K562 (cell line): ENCODE data around the gene C20orf173. TPM values are rescaled to one million over a fixed set of nuclear protein-coding genes. Genes with fewer than 3 reads are reported as not detected.

Source experiments
- ATF1 ChIP-seq, 2 experiments: fragments of 450-650 bp in 1 of 2; IDR thresholded peaks; 2 replicates each; pipeline ENCODE4 v1.6.1; 2016; ENCODE audit warnings: missing compliant biosample characterization in 1 of 2, missing genetic modification characterization in 1 of 2
- CREB1 ChIP-seq, 2 experiments: sonication (generic) in 1 of 2; formaldehyde crosslinking in 1 of 2; IDR thresholded peaks; 2 replicates each; pipeline versions ENCODE4 v1.6.1 to v1.8.0; 2012 to 2022; ENCODE audit warnings: inconsistent platforms in 1 of 2, mild to moderate bottlenecking in 1 of 2, missing genetic modification reagents in 1 of 2, moderate library complexity in 1 of 2
- MYBL2 ChIP-seq, 2 experiments: fragments of 450-650 bp in 1 of 2; sonication (generic) in 1 of 2; formaldehyde crosslinking in 1 of 2; IDR thresholded peaks; 2 replicates each; pipeline versions ENCODE4 v1.6.1 to v1.8.1; 2017 to 2022; ENCODE audit warnings: borderline replicate concordance in 1 of 2, inconsistent platforms in 1 of 2, low read depth in 1 of 2, mild to moderate bottlenecking in 1 of 2, missing genetic modification reagents in 1 of 2, moderate library complexity in 1 of 2
- PTBP1 ChIP-seq: fragments of 200-400 bp; formaldehyde crosslinking; IDR thresholded peaks from 2 replicates; pipeline ENCODE4 v1.6.1; 2017; ENCODE audit warnings: low read depth, low read length
- ZNF212 ChIP-seq: fragments of 450-650 bp; formaldehyde crosslinking; IDR thresholded peaks from 2 replicates; pipeline ENCODE4 v1.4.0; 2020; ENCODE audit warnings: mild to moderate bottlenecking
- ZZZ3 ChIP-seq: fragments of 450-650 bp; IDR thresholded peaks from 2 replicates; pipeline ENCODE4 v1.6.1; 2016; ENCODE audit warnings: antibody characterized with exemption, mild to moderate bottlenecking, moderate library complexity
- polyA plus RNA-seq, 8 experiments: library from polyadenylated mRNA; depleted of rRNA in 4 of 8; stranded (reverse) in 5 of 8; unstranded in 3 of 8; fragments of >200 nt; fragmentation: Nextera tagmentation in 2 of 8; fragmentation: Illumina TruSeq in 1 of 8; extraction: Ambion mirVana in 2 of 8; extraction: Trizol in 1 of 8; gene quantifications; 2 replicates each; pipeline versions ENCODE4 v1.2.1 to v1.2.3, GENCODE V29; 2011 to 2014; ENCODE audit warnings: inconsistent platforms in 1 of 8, missing spikeins in 1 of 8
- total RNA-seq, 7 experiments: library from RNA; depleted of rRNA in 6 of 7; stranded (reverse); fragments of >200 nt in 6 of 7; fragmentation: Illumina TruSeq in 2 of 7; extraction: Trizol in 2 of 7; gene quantifications; 2 replicates each; pipeline versions ENCODE4 v1.2.1 to v1.2.3, GENCODE V29; 2011 to 2021; ENCODE audit warnings: low replicate concordance in 1 of 7
- TF ChIP-seq, protein P1 (sequence below), 2 experiments: fragments of 200-800 bp in 1 of 2; sonication (Bioruptor generic) in 1 of 2; sonication (generic) in 1 of 2; formaldehyde crosslinking in 1 of 2; IDR thresholded peaks in 1 of 2; conservative IDR thresholded peaks in 1 of 2; 2 replicates each; pipeline versions ENCODE4 v1.5.0 to v1.6.1; 2016 to 2020; ENCODE audit warnings: missing compliant biosample characterization in 1 of 2, missing genetic modification characterization in 1 of 2, missing genetic modification reagents in 1 of 2
- TF ChIP-seq, protein P2 (sequence below): fragments of 200-800 bp; sonication (Bioruptor generic); IDR thresholded peaks from 2 replicates; pipeline ENCODE4 v1.6.1; 2016; ENCODE audit warnings: missing genetic modification characterization, missing compliant biosample characterization
- TF ChIP-seq, protein P3 (sequence below), 2 experiments: fragments of 450-650 bp in 1 of 2; IDR thresholded peaks; 2 replicates each; pipeline ENCODE4 v1.6.1; 2011 to 2017; ENCODE audit warnings: low read depth in 2 of 2, antibody characterized with exemption in 1 of 2, borderline replicate concordance in 1 of 2, low read length in 1 of 2, mild to moderate bottlenecking in 1 of 2, mixed read lengths in 1 of 2; ENCODE audit not compliant: control insufficient read depth in 1 of 2
- TF ChIP-seq, protein P4 (sequence below): IDR thresholded peaks from 2 replicates; pipeline ENCODE4 v1.6.1; 2011; ENCODE audit not compliant: insufficient read length; ENCODE audit errors: extremely low read depth

C20orf173 gene
- total and polyA plus RNA-seq, 9 of the 15 experiments (the other 6 are each of a cell fraction or from before 2014, with no cell fraction given): not detected

DNA sequence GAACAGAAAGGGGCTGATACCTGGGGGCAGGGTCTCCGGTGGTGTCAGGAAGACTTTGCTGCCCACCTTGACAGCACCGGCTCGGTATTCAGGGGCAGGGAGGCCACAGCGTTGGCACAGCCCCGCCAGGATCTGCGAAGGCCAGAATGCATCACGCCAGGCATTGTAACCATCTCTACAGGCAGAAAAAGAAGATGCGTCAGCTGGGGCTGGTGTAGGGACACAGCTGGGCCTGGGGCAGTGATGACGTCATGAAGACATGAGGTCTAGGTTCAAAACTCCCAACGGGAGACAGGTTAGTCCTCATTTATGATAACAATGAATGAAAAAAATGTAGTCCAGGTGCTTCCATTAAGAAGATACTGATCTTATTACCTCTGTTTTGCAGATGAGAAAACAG is 34.4 kb upstream of the C20orf173 start (continued):
- TF ChIP-seq, protein P1, sequence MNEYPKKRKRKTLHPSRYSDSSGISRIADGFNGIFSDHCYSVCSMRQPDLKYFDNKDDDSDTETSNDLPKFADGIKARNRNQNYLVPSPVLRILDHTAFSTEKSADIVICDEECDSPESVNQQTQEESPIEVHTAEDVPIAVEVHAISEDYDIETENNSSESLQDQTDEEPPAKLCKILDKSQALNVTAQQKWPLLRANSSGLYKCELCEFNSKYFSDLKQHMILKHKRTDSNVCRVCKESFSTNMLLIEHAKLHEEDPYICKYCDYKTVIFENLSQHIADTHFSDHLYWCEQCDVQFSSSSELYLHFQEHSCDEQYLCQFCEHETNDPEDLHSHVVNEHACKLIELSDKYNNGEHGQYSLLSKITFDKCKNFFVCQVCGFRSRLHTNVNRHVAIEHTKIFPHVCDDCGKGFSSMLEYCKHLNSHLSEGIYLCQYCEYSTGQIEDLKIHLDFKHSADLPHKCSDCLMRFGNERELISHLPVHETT (CRISPR knock-in tag; conservative IDR thresholded peaks at IDR 0.05 in 1 of 2, IDR thresholded peaks at IDR 0.05 in 1 of 2): no peak
- no peak for TF ChIP-seq CREB1 (IDR thresholded peaks at IDR 0.05)
- no peak for TF ChIP-seq CREB1 (CRISPR knock-in tag; IDR thresholded peaks at IDR 0.05)
- TF ChIP-seq, protein P2, sequence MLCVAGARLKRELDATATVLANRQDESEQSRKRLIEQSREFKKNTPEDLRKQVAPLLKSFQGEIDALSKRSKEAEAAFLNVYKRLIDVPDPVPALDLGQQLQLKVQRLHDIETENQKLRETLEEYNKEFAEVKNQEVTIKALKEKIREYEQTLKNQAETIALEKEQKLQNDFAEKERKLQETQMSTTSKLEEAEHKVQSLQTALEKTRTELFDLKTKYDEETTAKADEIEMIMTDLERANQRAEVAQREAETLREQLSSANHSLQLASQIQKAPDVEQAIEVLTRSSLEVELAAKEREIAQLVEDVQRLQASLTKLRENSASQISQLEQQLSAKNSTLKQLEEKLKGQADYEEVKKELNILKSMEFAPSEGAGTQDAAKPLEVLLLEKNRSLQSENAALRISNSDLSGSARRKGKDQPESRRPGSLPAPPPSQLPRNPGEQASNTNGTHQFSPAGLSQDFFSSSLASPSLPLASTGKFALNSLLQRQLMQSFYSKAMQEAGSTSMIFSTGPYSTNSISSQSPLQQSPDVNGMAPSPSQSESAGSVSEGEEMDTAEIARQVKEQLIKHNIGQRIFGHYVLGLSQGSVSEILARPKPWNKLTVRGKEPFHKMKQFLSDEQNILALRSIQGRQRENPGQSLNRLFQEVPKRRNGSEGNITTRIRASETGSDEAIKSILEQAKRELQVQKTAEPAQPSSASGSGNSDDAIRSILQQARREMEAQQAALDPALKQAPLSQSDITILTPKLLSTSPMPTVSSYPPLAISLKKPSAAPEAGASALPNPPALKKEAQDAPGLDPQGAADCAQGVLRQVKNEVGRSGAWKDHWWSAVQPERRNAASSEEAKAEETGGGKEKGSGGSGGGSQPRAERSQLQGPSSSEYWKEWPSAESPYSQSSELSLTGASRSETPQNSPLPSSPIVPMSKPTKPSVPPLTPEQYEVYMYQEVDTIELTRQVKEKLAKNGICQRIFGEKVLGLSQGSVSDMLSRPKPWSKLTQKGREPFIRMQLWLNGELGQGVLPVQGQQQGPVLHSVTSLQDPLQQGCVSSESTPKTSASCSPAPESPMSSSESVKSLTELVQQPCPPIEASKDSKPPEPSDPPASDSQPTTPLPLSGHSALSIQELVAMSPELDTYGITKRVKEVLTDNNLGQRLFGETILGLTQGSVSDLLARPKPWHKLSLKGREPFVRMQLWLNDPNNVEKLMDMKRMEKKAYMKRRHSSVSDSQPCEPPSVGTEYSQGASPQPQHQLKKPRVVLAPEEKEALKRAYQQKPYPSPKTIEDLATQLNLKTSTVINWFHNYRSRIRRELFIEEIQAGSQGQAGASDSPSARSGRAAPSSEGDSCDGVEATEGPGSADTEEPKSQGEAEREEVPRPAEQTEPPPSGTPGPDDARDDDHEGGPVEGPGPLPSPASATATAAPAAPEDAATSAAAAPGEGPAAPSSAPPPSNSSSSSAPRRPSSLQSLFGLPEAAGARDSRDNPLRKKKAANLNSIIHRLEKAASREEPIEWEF (CRISPR knock-in tag): no peak
- TF ChIP-seq MYBL2 (IDR thresholded peaks at IDR 0.05; ENCODE audit: low read depth): no peak
- no peak for TF ChIP-seq MYBL2 (CRISPR knock-in tag; IDR thresholded peaks at IDR 0.05; ENCODE audit: borderline replicate concordance)
- TF ChIP-seq ZNF212 (CRISPR knock-in tag): no peak
- TF ChIP-seq ATF1 (CRISPR knock-in tag; IDR thresholded peaks at IDR 0.05): 0 out of 2 replicates have a peak, but pooled peaks have one; percentile 4
- TF ChIP-seq ATF1 (tag; IDR thresholded peaks at IDR 0.05): peak; percentile 75
- TF ChIP-seq, protein P3, sequence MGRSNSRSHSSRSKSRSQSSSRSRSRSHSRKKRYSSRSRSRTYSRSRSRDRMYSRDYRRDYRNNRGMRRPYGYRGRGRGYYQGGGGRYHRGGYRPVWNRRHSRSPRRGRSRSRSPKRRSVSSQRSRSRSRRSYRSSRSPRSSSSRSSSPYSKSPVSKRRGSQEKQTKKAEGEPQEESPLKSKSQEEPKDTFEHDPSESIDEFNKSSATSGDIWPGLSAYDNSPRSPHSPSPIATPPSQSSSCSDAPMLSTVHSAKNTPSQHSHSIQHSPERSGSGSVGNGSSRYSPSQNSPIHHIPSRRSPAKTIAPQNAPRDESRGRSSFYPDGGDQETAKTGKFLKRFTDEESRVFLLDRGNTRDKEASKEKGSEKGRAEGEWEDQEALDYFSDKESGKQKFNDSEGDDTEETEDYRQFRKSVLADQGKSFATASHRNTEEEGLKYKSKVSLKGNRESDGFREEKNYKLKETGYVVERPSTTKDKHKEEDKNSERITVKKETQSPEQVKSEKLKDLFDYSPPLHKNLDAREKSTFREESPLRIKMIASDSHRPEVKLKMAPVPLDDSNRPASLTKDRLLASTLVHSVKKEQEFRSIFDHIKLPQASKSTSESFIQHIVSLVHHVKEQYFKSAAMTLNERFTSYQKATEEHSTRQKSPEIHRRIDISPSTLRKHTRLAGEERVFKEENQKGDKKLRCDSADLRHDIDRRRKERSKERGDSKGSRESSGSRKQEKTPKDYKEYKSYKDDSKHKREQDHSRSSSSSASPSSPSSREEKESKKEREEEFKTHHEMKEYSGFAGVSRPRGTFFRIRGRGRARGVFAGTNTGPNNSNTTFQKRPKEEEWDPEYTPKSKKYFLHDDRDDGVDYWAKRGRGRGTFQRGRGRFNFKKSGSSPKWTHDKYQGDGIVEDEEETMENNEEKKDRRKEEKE (IDR thresholded peaks at IDR 0.05; ENCODE audit: borderline replicate concordance in 1 of 2, control insufficient read depth in 1 of 2, low read depth in 2 of 2, low read length in 1 of 2): no peak
- TF ChIP-seq ZZZ3: no peak
- no peak for TF ChIP-seq PTBP1
- TF ChIP-seq, protein P4, sequence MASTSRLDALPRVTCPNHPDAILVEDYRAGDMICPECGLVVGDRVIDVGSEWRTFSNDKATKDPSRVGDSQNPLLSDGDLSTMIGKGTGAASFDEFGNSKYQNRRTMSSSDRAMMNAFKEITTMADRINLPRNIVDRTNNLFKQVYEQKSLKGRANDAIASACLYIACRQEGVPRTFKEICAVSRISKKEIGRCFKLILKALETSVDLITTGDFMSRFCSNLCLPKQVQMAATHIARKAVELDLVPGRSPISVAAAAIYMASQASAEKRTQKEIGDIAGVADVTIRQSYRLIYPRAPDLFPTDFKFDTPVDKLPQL: no peak
